Endothelial cell of umbilical vein (primary cell): Measurements from ENCODE around the gene KIDINS220. TPM values are rescaled to one million over a fixed set of nuclear protein-coding genes. Genes with fewer than 3 reads are reported as not detected.

Source experiments
- BruUV-seq: library from RNA; stranded (reverse); fragments of 400-500 nt; replicated peaks from 2 replicates; lab custom pipeline; 2021; lab: Mats Ljungman, UMichigan
- CTCF ChIA-PET: fragments of 300-600, 350-600 bp; sonication (Branson Sonifier 250); formaldehyde crosslinking; loops from one replicate; lab custom pipeline; 2021; ENCODE audit warnings: antibody characterized with exemption, inconsistent platforms; lab: Charles Lee
- POLR2A ChIA-PET: fragments of 300-600, 350-600 bp; sonication (Branson Sonifier 250); formaldehyde crosslinking; loops from one replicate; lab custom pipeline; 2021; ENCODE audit warnings: antibody characterized with exemption, inconsistent platforms; lab: Charles Lee
- DNase-seq: peaks from one replicate; pipeline ENCODE4 v3.0.0-alpha.2; 2011; ENCODE audit warnings: low read depth, low spot score
- FAIRE-seq: peaks from 2 replicates; lab custom pipeline; 2011; peaks lifted over from hg19 to GRCh38; lab: Jason Lieb, UNC
- H2AFZ ChIP-seq: 2 replicates; pipeline ENCODE4 v1.6.0; 2012; ENCODE audit warnings: low read depth, low read length, control low read depth, inconsistent platforms
- H3K27ac ChIP-seq: 2 replicates; pipeline ENCODE4 v1.5.1; 2011; ENCODE audit warnings: low read depth, mild to moderate bottlenecking, control low read depth, low read length, moderate library complexity; ENCODE audit not compliant: insufficient read depth
- H3K27me3 ChIP-seq, 2 experiments: 2 replicates each; pipeline versions ENCODE4 v1.6.0 to v1.6.1; 2011; ENCODE audit warnings: low read length in 2 of 2, mixed read lengths in 1 of 2; ENCODE audit not compliant: control insufficient read depth in 2 of 2, insufficient read depth in 2 of 2
- H3K36me3 ChIP-seq, 2 experiments: 2 replicates in 1 of 2; 3 replicates in 1 of 2; pipeline ENCODE4 v1.5.1; 2011; ENCODE audit warnings: low read length in 2 of 2, mild to moderate bottlenecking in 1 of 2, moderate library complexity in 1 of 2; ENCODE audit not compliant: control insufficient read depth in 2 of 2, insufficient read depth in 2 of 2; ENCODE audit errors: extremely low read depth in 1 of 2
- H3K4me1 ChIP-seq: 3 replicates; pipeline ENCODE4 v1.5.1; 2011; ENCODE audit warnings: mild to moderate bottlenecking, low read length; ENCODE audit not compliant: control insufficient read depth, insufficient read depth; ENCODE audit errors: extremely low read depth
- H3K4me2 ChIP-seq: 2 replicates; pipeline ENCODE4 v1.6.1; 2011; ENCODE audit warnings: low read length, control low read depth, mixed read lengths; ENCODE audit not compliant: insufficient read depth
- H3K4me3 ChIP-seq, 3 experiments: fragments of 200-600 bp in 1 of 3; sonication (generic), shearing (Covaris generic) in 1 of 3; replicated peaks in 1 of 3; 2 replicates each; pipeline ENCODE4 v1.5.1; 2011 to 2016; ENCODE audit warnings: control low read depth in 3 of 3, low read length in 3 of 3, mild to moderate bottlenecking in 2 of 3, inconsistent platforms in 1 of 3, low read depth in 1 of 3, moderate library complexity in 1 of 3; ENCODE audit not compliant: insufficient read depth in 1 of 3
- H3K79me2 ChIP-seq: 2 replicates; pipeline ENCODE4 v1.6.0; 2012; ENCODE audit warnings: low read length, inconsistent platforms; ENCODE audit not compliant: control insufficient read depth, insufficient read depth
- H3K9ac ChIP-seq: replicated peaks from 2 replicates; pipeline ENCODE3; 2011; ENCODE audit warnings: low read length, control low read depth; ENCODE audit not compliant: insufficient read depth; ENCODE audit errors: extremely low read depth
- H3K9me1 ChIP-seq: replicated peaks from 3 replicates; pipeline ENCODE4 v1.6.0; 2011; ENCODE audit warnings: mild to moderate bottlenecking, low read length; ENCODE audit not compliant: control insufficient read depth, insufficient read depth; ENCODE audit errors: extremely low read depth
- H3K9me3 ChIP-seq: replicated peaks from 2 replicates; pipeline ENCODE4 v1.5.1; 2012; ENCODE audit warnings: low read length, inconsistent platforms; ENCODE audit not compliant: control insufficient read depth, insufficient read depth
- H4K20me1 ChIP-seq: replicated peaks from 2 replicates; pipeline ENCODE3; 2011; ENCODE audit warnings: mild to moderate bottlenecking, low read length; ENCODE audit not compliant: control insufficient read depth, insufficient read depth; ENCODE audit errors: extremely low read depth
- EZH2 ChIP-seq: IDR thresholded peaks from 2 replicates; pipeline ENCODE4 v1.6.1; 2012; ENCODE audit warnings: borderline replicate concordance, low read depth, mild to moderate bottlenecking, moderate library complexity, low read length, inconsistent platforms; ENCODE audit not compliant: severe bottlenecking
- FOS ChIP-seq: IDR thresholded peaks from 2 replicates; pipeline ENCODE4 v1.6.1; 2011; ENCODE audit warnings: mild to moderate bottlenecking, low read length, moderate library complexity, borderline replicate concordance; ENCODE audit not compliant: insufficient read depth
- GATA2 ChIP-seq: IDR thresholded peaks from 2 replicates; pipeline ENCODE4 v1.7.0; 2011; ENCODE audit warnings: low read depth, mild to moderate bottlenecking, moderate library complexity, mixed read lengths, low read length; ENCODE audit not compliant: insufficient read length, insufficient read depth
- JUN ChIP-seq: IDR thresholded peaks from 2 replicates; pipeline ENCODE4 v1.6.1; 2011; ENCODE audit warnings: borderline replicate concordance, low read depth; ENCODE audit not compliant: insufficient read length, insufficient read depth
- MAX ChIP-seq: IDR thresholded peaks from 2 replicates; pipeline ENCODE4 v1.6.1; 2011; ENCODE audit not compliant: insufficient read depth, insufficient read length
- MYC ChIP-seq: IDR thresholded peaks from one replicate; pipeline ENCODE4 v1.6.1; 2011; ENCODE audit warnings: mild to moderate bottlenecking, low read depth, low read length
- POLR2A ChIP-seq: IDR thresholded peaks from 2 replicates; pipeline ENCODE4 v1.6.1; 2012; ENCODE audit warnings: low read depth, mild to moderate bottlenecking, control low read depth, low read length
- POLR2AphosphoS5 ChIP-seq: IDR thresholded peaks from 2 replicates; pipeline ENCODE4 v1.6.1; 2012; ENCODE audit warnings: low read depth, mild to moderate bottlenecking, control low read depth, low read length, moderate library complexity; ENCODE audit not compliant: insufficient read depth
- dilution Hi-C: fragments of 300-500 bp; cut with MboI; formaldehyde crosslinking; loops from one replicate; pipeline ENCODE4 v1.15.0; 2019; ENCODE audit warnings: low sequenced_read_pairs; ENCODE audit not compliant: extremely low pct_ligation_motif_present
- intact Hi-C: fragments of 100-400 bp; cut with micrococcal nuclease; formaldehyde crosslinking; loops from one replicate; pipeline ENCODE4 v1.10.0; 2022
- polyA plus RNA-seq, 4 experiments: library from polyadenylated mRNA; depleted of rRNA in 3 of 4; stranded (reverse) in 3 of 4; unstranded in 1 of 4; fragments of >200 nt; gene quantifications; 2 replicates each; pipeline versions ENCODE4 v1.2.1 to v1.2.3, GENCODE V29; 2011 to 2012; ENCODE audit warnings: missing spikeins in 1 of 4
- total RNA-seq: library from RNA; stranded (reverse); gene quantifications from 2 replicates; pipeline ENCODE4 v1.2.3, GENCODE V29; 2021
- TF ChIP-seq, protein P1 (sequence below), 2 donors: IDR thresholded peaks; 1 replicate in 1 of 2; 2 replicates in 1 of 2; pipeline ENCODE4 v1.5.1; 2011; ENCODE audit warnings: low read length in 2 of 2, mild to moderate bottlenecking in 2 of 2, moderate library complexity in 2 of 2, control low read depth in 1 of 2, inconsistent platforms in 1 of 2, low read depth in 1 of 2; ENCODE audit not compliant: insufficient read depth in 1 of 2; ENCODE audit errors: extremely low read depth in 1 of 2

The KIDINS220 gene
- total and polyA plus RNA-seq, 2 donors (not counting 3 experiments of a cell fraction or from before 2014, with no cell fraction given): 33.9 to 41.3 TPM

GRCh38 chr2:8682719-8683667 is 154.4 kb downstream of the KIDINS220 start:
- POLR2A ChIA-PET: interaction anchor here (0.7 to 1.8 kb wide), 6 partner anchors 10 to 1804 kb away, joined by 3 to 11 read pairs (median 6); no protein-coding TSS in a partner anchor
- H4K20me1 ChIP-seq: no peaks in the 10 kb centered on the region
- no peaks in the 10 kb centered on the region for H3K79me2 ChIP-seq
- no peaks in the 10 kb centered on the region for H3K36me3 ChIP-seq
- no peak overlapping the region for H2AFZ ChIP-seq
- H3K9ac ChIP-seq: peak overlapping the region; percentile 51
- no peaks in the 10 kb centered on the region for H3K9me3 ChIP-seq
- dilution Hi-C loops (no loop called here), intact Hi-C loops (loop anchor here (10.0 kb wide), 1 partner anchor 1858 kb away; no protein-coding TSS in a partner anchor)
- no TSS peak for BruUV-seq
- H3K27ac ChIP-seq: no peak overlapping the region
- DNase-seq (peak; percentile 57), FAIRE-seq (peak; percentile 8)
- CTCF ChIA-PET: interaction anchor here (0.7 to 5.1 kb wide), 5 partner anchors 10 to 1586 kb away, joined by 3 to 66 read pairs (median 5); no protein-coding TSS in a partner anchor
- H3K4me3 ChIP-seq: peak overlapping the region; percentile 49 to 73 (median 52)
- peaks cover 51% of the 10 kb centered on the region for H3K4me1 ChIP-seq
- peaks cover 8 to 22% of the 10 kb centered on the region in 2 experiments for H3K27me3 ChIP-seq
- no peaks in the 10 kb centered on the region for H3K9me1 ChIP-seq
- peak overlapping the region; percentile 94 for H3K4me2 ChIP-seq
- TF ChIP-seq MAX: no peak

DNA sequence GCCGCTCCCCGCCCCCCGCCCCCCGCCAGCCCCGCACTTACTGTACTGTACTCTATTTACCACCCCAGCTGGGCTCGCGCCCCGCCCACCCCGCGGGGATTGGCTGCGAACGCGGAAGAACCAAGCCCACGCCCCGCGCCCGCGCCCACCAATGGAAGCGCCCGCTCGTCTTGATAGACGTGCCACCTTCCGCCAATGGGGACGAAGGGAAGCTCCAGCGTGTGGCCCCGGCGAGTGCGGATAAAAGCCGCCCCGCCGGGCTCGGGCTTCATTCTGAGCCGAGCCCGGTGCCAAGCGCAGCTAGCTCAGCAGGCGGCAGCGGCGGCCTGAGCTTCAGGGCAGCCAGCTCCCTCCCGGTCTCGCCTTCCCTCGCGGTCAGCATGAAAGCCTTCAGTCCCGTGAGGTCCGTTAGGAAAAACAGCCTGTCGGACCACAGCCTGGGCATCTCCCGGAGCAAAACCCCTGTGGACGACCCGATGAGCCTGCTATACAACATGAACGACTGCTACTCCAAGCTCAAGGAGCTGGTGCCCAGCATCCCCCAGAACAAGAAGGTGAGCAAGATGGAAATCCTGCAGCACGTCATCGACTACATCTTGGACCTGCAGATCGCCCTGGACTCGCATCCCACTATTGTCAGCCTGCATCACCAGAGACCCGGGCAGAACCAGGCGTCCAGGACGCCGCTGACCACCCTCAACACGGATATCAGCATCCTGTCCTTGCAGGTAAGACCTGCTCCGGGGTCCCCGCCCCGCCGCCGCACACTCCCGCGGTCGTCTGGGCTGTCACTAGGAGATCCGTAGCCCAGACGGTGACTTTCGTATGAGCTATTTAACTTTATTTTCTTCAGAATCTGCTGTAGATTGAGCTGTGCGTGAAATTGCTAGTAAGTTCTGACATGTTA is 155.4 kb downstream of the KIDINS220 start, which contains the start of gene ID2:
Gene ID2, plus strand, starts transcription at position 271 of the 907 bp plus-strand sequence. Its CDS starts 110 bp downstream, at position 381.
- intact Hi-C loops: loop anchor here (1.0 to 10.0 kb wide), 4 partner anchors 321 to 1857 kb away; partner anchors contain the start of gene MBOAT2
- TF ChIP-seq GATA2 (no peak), POLR2A (peak; percentile 99), MYC (no peak), EZH2 (no peak), FOS (no peak), MAX (no peak), POLR2AphosphoS5 (peak; percentile 99), JUN (no peak)
- TF ChIP-seq, protein P1, sequence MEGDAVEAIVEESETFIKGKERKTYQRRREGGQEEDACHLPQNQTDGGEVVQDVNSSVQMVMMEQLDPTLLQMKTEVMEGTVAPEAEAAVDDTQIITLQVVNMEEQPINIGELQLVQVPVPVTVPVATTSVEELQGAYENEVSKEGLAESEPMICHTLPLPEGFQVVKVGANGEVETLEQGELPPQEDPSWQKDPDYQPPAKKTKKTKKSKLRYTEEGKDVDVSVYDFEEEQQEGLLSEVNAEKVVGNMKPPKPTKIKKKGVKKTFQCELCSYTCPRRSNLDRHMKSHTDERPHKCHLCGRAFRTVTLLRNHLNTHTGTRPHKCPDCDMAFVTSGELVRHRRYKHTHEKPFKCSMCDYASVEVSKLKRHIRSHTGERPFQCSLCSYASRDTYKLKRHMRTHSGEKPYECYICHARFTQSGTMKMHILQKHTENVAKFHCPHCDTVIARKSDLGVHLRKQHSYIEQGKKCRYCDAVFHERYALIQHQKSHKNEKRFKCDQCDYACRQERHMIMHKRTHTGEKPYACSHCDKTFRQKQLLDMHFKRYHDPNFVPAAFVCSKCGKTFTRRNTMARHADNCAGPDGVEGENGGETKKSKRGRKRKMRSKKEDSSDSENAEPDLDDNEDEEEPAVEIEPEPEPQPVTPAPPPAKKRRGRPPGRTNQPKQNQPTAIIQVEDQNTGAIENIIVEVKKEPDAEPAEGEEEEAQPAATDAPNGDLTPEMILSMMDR (IDR thresholded peaks at IDR 0.05; ENCODE audit: extremely low read depth in 1 of 2, insufficient read depth in 1 of 2, low read depth in 1 of 2, low read length in 2 of 2): no peak
- Histone ChIP-seq H3K9me3 (no peaks in the 10 kb centered on the region), H3K4me3 (peak within 1 kb of the TSS; percentile 49 to 73 (median 52)), H3K9ac (peak within 1 kb of the TSS; percentile 51), H3K4me2 (peak within 1 kb of the TSS; percentile 94), H3K4me1 (peaks cover 61% of the 10 kb centered on the region), H3K79me2 (no peaks in the 10 kb centered on the region), H4K20me1 (no peaks in the 10 kb centered on the region), H2AFZ (peak within 1 kb of the TSS; percentile 87), H3K9me1 (no peaks in the 10 kb centered on the region), H3K27me3 (peaks cover 8 to 25% of the 10 kb centered on the region in 2 experiments), H3K36me3 (no peaks in the 10 kb centered on the region), H3K27ac (peak within 1 kb of the TSS; percentile 98)
- FAIRE-seq: peak; percentile 86
- POLR2A ChIA-PET: interaction anchor here (0.5 to 1.8 kb wide), 11 partner anchors 8 to 1803 kb away, joined by 3 to 11 read pairs (median 4); no protein-coding TSS in a partner anchor
- dilution Hi-C loops: no loop called here
- BruUV-seq: TSS peak; percentile 55
- CTCF ChIA-PET: interaction anchor here (0.7 to 5.1 kb wide), 6 partner anchors 11 to 1585 kb away, joined by 3 to 66 read pairs (median 4); no protein-coding TSS in a partner anchor
- DNase-seq: peak; percentile 99
